Stimulated activated naive CD4-positive, alpha-beta T cell (primary cell): ENCODE results near the gene CTDSP2.

Experiments
- DNase-seq, 6 experiments: peaks; one replicate each; lab custom pipeline; 2025; lab: John Stamatoyannopoulos, UW

Gene CTDSP2

DNA sequence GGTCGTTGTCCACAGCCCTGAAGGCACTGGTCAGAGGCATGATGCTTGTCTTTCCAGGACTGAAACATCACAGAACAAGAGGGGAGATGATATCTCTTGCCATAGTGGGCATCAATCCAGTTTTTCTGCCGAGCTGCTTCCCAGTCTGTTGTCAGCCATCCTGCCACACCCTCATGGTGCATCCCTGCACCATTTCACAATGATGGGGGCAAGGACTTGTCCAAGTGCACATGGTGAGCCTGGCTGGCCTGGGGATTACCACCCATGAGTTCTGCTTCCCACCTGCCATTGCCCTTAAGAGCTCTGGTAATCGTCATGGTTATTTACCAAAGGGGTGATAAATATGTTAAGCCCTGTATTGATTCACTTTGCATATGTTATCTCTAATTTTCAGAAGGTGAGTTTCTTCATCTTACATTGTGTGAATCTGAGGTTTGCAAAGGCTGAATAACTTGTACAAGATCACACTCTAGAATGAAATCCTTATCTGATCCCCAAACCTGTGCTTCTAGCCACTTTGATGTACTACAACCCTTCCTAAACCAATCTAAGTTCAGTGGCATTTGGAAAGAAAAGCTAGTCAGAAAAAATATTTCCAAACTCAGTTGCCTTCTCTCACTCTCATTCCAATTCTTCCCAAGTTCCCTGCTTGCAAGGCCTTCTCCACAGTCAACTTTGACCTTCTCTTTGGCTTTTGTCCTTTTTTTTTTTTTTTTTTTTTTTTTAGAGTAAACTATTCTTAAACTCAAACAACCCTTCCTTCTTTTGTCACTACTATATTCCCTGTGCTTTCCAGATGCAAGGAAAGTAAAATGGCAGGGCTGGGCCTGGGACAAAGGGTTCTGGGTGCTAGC lies 30.3 kb downstream of the CTDSP2 start:
- DNase-seq = no peak

DNA sequence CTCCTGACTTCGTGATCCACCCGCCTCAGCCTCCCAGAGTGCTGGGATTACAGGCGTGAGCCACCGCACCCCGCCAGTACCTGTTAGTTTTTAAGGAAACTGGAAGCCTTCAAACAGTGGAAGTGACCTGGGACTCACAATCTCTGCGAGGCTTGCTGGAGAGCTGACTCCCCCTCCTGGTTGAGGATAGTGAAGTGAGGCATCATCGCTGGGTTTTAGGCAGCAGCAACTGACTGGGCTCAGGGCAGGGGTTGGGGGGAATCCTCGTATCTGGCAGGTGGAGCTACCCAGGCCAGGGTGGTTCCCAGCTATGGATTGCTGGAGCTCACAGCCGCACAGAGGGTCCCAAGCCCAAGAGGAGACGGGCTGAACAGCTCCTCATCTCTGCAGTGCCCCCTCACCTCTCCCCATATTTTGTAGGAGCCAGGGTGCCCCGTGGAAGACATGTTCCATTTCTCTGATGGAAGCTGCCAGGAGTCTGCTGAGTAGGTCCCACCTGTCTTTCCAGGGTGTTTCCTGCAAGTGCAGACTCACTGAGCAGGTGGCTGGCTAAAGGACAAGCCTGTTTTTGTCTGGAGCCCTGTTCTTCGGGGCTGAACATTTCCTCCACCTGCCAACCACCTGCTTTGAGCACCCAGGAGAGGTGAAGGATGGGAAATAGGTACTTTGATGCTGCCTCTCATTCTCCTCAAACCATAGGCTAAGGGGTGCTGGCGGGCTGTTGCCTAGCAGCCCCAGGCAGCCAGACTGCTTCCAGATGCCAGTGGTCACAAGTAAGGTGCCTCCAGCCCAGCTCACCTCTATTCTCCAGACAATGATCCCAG lies 31.1 kb downstream of the CTDSP2 start:
- no peak for DNase-seq

DNA sequence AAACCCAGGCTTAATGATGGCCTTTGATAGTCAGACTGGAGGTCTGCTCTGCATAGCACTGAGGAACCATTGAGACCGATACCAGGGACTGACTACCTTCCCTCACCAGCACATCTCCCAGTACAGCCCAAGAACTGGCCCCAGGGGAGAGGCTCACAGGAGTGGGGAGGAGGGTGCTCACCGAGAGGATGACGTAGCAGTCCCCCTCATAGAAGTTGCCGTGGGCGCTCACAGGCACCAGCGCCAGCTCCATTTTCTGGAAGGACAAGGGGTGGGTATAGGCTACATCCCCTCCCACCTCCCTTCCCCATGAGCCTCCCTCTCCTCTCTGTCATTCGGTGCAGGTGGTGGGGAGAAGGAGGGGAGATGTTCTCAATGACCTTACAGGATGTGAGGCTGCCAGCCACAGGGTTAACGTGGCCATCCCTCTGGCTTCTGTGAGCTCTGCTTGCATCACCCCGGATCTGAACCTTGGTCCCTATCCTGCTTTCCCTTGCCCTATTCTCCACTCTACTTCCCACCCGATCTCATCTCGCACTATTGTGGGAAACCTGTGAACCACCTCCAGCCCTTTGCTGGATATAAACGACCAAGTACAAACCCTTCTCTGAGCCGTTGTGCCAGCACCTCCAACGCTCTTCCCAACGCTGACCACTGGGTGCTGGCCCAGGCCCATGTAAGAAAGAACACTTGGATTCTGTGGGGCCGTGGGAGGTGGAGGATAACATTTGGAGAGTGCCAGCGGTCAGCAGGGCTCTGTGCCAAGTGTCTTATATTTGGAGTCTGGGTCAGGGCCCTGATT lies 32.4 kb downstream of the CTDSP2 start:
- DNase-seq = no peak

DNA sequence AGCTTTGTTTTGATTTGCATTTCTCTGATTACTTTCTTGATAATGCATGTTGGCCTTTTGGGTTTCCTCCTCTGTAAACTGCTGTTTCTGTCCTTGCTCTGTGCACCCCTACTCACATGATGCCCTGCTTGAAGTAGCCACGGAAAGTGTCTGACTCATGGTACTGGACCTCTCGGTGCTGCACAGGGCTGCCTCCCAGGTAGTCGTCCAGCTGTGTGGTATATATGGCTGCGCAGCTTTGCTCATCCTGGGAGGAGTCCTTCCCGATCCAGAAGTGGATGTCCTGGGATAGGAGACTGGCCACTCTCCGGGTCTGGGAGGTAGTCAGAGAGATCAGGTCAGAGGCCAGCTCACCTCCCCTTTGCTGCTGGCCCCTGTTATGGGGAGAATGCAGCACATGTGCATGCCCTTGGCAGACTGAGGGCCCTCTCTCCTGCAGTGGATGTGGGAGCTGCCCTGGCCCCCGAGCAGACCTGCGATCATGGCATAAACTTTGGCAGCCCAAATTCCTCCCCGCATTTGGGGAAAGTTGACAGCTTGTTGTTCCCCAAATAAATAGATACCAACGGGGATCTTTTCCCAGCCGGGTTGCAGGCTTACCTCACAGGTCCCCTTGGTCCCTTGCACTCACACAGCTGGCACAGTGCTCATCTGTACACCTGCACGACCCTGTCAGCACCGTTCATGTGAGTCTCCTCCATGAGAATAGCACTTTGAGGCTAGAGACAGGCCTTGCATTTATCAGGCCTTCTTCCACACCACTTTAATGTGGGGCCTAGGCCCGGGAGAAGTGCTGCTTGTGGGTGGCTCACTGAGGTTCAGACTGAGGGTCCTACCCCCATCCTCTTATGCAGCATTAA lies 33.2 kb downstream of the CTDSP2 start:
- no peak for DNase-seq

DNA sequence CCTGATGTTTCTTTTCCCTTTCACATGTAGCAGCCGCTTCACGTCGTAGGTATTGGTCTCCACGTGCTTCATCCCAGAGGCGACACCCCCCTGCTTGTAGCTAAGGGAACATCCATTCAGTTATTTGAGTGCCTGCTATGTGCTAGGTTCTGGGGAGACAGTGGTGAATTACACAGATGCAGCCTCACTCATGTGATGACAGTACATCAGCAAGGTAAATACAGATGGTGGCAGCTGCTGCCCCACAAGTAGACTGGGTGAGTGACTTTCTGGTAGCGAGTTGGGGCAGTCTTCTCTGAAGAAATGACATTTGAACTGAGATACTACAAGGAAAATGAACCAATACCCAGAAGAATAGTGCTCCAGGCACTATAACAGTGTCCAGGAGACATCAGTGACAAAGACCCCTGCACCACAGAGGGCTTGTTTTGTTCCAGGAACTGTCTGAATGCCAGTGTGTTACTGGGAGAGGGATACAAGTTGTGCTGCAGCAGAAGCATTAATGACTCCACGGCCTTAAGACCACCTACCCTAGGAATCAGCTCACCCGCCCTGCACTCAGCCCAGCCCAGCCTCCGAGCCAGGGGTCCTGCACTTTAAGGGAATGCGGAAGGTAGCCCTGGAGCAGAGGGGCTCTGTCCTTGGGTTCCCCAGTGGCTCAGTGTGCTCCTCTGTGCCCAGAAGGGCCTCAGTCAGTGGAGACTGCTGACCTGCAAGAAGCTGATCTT lies 35.3 kb downstream of the CTDSP2 start:
- no peak for DNase-seq

DNA sequence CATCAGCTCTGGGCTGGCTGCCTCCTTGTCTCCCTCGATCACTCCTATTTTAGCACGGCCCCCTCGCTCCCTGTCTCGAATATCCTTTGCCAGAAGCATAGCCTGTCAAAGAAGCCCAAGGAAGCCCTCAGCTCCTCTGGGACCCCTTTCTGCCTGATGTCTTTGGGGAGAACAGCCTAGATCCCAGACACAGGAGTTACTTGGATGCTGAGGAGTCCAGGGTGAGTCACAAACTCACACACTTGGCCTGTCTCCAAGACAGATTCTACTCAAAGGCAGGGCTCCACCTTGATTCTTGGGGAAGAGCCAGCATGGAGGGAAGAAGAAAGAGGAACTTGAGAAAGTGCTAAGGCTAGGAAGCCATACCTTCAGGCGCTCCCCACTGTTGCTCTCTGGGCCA lies 36.1 kb downstream of the CTDSP2 start:
- DNase-seq = no peak

DNA sequence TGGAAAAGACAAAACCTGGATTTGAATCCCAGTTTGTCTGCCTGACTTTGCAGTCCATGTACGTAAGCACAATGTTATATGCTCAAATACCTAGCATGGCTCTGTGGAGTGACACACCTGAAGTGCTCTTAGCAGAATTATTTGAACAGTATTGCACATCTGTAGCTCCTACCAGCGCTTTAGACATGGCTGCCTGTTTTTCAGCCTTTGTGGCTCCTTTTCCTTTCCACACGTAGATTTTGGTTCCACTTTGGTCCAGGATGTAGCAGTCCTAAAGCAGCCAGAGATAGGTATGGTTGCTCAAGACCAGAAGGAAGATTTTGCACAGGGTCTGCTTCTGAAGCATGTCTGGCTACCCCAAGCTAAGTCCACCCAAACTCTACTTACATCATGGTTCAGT lies 37.1 kb downstream of the CTDSP2 start:
- no peak for DNase-seq

DNA sequence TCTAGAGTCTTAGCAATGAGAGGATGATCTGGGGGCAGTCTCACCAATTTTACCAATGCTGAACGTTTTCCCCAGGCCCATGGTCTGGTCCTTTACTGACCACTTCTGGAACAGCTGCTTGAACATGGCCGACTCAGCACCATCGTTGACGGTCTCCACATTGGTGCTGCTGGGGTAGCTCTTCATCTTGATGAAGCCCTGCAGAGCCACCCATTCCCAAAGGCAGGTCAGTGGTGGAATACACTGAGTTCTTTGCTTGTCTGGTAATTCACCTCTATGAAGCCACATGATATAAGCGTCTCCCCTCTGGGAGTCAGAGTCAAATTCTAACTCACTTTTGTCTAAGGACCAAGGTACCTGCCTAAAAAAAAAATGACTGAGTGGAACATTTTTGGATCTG lies 38.2 kb downstream of the CTDSP2 start:
- no peak for DNase-seq

DNA sequence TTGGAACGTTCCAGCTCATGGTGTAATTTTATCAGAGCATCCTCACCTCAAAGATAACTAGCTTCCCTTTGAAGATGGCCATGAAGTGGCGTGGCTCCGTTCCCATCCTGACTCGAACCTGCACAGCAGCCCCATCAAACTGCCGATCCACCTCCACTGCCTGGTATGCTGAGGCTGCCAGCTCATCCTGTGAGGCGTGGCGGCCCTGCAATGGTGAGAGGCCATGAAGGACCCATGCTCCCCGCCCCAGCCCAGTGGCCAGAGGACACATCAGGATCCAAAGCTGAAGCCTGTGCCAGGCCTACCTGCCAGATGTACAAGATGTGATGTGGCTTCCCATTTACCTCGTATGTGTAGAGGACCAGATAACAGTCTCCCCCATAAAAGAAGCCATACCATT lies 39.2 kb downstream of the CTDSP2 start:
- DNase-seq = no peak

DNA sequence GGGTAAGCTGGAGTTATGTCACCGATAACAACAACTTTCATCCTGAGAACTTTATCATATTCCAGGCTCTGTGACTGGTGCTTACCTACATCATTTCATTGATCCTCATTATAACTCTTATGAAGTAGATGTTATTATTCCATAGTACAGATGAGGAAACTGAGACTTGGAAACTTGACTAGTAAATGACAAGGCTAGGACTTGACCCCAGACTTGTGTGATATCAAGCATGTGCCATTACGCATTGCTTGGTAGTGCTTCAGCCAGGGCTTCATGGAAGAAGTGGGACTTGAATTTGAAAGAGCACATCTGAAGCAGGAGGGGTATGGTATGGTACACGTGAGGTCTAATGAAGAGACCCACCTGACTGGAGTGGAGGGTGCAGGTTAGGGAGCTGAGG lies 39.9 kb downstream of the CTDSP2 start:
- DNase-seq = no peak

DNA sequence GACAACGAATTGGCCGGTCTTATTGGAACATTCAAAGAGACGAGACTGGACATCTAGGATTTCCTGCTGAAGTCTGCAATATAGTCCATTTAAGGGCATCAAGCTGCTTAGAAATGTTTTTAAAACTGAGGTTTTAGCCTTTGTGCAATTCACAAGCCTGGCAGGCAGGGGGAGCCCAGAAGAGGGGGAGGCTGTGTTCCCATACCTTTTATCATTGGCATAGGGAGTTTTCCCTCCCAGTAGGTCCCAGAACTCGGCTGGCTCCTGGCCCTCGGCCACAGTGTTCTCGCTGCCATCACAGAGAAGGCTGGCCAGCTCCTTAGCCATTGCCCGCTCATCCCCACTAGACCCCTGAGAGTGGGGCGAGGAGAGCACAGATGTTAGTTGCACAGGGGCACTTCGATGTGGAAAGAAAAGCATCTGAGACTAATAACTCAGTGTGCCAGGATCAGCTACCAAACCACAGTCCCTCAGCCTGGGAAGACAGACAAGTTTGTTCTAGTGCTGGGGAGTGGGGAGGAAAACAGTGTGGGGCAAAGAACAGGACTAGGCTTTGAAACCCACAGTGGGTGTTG lies 43.1 kb downstream of the CTDSP2 start:
- peak in 3 of 6 experiments; percentile 10 to 24 (median 12) for DNase-seq

DNA sequence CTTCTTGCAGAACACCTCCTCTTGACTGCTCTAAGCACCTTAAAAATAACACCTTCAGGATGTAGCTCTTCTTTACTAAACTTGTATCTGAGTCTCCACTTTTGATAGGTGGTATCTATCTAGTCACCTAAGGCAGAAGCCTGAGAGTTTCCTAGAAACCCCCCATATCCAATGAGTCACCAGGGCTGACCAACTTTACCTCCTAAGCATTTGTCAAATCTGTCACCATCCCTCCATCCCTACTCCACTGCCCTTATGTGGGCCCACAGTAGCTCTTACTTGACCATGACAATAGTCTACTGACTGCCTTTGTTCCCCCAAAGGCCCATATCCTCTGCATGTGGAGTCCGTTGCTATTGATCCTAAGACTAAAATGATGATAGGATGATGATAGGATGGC lies 43.9 kb downstream of the CTDSP2 start:
- DNase-seq = no peak

DNA sequence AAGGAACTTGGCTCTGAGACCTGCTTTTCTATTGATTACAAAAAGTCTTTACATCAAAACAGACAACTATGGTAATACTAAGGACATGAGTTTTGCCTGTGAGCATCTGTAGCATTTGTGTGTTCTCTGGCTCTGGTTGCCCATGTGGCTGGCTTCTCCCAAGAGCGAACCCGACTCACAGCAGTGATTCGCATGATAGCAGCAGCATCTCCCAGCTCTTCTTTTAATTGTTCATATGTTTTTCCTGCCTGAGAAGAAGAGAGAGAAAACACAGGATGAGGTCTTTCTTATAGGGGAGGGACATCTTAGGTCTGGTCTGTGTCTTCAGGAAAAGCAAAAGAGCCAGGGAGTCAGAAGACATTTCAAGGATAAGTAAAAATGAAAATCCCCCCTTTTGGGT lies 45.6 kb downstream of the CTDSP2 start:
- no peak for DNase-seq

DNA sequence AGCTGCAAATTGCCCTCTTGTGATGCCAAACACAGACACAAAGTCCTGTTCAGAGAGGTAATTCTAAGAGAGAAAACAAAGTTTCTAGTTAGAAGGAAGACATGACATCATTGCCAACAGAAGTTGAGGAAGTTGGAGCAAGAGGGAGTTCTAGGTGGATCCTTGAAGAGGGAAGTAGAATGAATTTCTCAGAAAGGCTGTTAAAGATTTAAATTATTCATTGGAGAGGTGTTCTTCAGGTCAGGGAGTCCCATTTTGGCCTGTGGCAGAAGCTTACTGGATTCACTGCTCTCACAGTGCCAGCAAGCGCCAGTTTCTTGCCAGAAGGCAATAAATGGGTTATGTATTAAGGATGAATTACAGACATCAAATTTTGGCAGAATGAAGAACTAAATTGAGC lies 48.6 kb downstream of the CTDSP2 start:
- no peak for DNase-seq

DNA sequence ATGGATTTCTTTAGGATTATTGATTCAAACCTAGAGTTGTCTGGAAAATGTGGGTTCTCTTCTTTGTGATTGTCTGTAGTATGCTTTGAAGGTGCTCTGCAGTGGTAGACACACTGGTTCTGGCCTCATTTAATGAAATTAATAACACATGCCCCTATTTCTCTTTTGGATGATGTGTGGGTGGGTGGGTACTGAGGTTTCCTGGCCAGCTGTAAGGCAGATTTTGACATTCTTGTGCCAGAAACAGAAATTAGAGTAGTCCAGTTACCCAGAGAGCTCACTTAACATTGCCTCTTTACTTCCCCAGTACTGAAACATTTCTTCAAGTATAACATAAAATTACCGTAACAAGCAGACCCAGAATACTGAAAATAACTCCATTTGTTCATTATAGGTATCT lies 49.5 kb downstream of the CTDSP2 start:
- DNase-seq = no peak

DNA sequence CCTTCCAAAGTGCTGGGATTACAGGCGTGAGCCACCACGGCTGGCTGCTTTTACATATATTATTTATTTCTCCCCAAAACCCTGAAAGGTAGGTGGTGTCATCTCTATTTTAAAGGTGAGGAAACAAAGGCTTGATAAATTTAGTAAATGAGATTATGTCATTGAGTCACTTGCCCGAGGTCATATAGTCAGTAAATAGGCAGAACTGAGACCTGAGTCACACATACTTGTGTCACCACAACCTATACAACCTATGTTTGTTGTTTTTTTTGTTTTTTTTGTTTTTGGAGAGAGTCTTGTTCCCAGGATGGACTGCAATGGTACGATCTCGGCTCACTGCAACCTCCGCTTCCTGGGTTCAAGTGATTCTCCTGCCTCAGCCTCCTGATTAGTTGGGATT lies 51.2 kb downstream of the CTDSP2 start:
- no peak for DNase-seq

DNA sequence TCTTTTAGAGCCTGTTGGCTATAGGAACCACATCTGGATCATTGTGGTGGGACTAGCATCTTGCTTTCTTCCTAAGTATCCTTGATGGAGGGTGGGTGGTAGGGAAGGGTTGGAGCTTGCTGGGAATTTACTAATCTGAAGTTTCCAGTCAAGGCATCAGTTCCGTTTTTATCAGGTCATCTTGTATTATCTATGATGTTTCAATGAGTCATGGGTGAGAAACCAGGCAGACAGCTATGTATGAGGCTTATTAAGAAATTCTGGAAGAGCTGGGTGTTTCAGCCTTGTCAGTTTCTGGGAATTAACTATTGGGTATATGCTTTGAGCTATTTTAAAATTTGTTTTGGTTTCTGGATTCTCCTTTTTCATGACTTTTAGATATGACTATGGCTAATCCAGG lies 52.6 kb downstream of the CTDSP2 start:
- no peak for DNase-seq

DNA sequence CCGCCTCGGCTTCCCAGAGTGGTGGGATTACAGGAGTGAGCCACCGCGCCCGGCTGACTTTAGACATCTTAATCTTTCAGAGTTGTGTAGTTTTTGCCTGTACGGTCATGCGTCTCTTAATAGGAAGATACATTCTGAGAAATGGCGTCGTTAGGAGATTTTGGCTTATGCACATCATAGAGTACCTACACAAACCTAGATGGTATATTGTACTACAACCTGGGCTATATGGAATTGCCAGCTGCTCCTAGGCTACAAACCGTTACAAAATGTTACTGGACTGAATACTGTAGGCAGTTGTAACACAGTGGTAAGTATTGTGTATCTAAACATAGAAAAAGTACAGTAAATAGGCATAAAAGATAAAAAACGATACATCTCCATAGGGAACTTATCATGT lies 62.7 kb downstream of the CTDSP2 start:
- DNase-seq = no peak

DNA sequence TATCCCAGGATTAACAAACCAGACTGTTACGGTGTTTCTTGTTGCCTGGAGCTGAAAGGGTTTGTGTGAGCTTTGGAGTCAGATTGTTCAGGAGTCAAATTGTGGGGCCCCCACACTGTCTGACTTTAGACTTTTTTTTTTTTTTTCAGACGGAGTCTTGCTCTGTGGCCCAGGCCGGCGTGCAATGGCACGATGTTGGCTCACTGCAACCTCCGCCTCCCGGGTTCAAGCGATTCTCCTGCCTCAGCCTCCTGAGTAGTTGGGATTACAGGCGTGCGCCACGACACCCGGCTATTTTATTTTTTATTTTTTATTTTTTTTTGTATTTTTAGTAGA lies 63.1 kb downstream of the CTDSP2 start:
- no peak for DNase-seq

DNA sequence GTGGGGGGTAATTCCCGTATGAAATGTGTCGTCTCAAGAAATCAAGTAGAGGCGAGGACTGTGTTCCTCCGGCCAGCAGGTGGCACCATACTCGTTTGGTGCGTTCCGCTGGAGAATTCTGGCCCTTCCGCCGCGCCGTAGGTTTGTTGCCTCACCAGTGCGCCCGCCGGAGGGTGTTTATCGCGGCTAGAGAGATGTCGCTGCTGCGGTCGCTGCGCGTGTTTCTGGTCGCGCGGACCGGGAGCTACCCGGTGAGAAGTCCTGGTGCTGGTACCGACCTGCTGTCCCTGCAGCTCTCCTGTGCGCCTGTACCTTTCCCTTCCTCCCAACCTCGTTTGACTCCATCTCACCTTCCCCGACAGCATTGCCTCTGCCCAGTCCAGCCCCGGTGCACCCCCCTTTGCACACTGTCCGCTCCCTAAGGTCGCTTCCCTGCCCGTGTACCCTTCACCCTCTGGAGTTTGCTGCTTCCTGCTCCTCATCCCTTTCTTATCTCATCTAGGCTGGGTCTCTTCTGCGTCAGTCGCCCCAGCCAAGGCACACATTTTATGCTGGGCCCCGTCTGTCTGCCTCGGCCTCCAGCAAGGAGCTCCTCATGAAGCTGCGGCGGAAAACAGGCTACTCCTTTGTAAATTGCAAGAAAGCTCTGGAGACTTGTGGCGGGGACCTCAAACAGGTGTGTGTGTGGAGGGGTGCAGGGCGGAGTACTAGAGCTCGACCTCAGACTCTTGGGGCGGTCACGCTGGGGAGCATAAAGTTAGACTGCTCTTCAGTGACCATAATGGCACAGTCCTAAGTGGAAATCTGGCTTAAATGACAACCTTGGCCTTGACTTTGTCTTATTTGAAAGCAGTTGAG lies 63.7 kb downstream of the CTDSP2 start, which contains the start of gene TSFM:
TSFM (plus strand) TSS at position 180 of the 858 bp plus-strand sequence; CDS start at position 195, 15 bp downstream.
- peak; percentile 86 to 95 (median 93) for DNase-seq
